NB4 (cell line): ENCODE measurements around the gene SPIRE2.

Source experiments
- CTCF ChIP-seq: IDR thresholded peaks from one replicate; pipeline ENCODE4 v1.5.1; 2012; ENCODE audit warnings: low read depth, low read length
- MAX ChIP-seq: IDR thresholded peaks from 2 replicates; pipeline ENCODE4 v1.6.1; 2011; ENCODE audit warnings: low read depth, low read length
- MYC ChIP-seq: IDR thresholded peaks from 2 replicates; pipeline ENCODE4 v1.6.1; 2011; ENCODE audit warnings: low read depth, low read length
- POLR2A ChIP-seq: IDR thresholded peaks from 2 replicates; pipeline ENCODE4 v1.6.1; 2011; ENCODE audit warnings: mild to moderate bottlenecking; ENCODE audit not compliant: insufficient read length; ENCODE audit errors: extremely low read depth

GRCh38 chr16:89841275-89841674 is 13.0 kb downstream of the SPIRE2 start:
- TF ChIP-seq CTCF (no peak), MYC (no peak), POLR2A (no peak), MAX (no peak)
